Gastrocnemius medialis (tissue), 4 donors: ENCODE measurements around the gene RABAC1. TPM values are rescaled to one million over a fixed set of nuclear protein-coding genes. Genes with fewer than 3 reads are reported as not detected.

Experiments used
- ATAC-seq, 2 donors: fragments of 150-250 bp; one replicate each; pipeline ENCODE4 v1.9.1; 2016
- DNase-seq, 2 donors: peaks; one replicate each; pipeline ENCODE4 v3.0.0-alpha.2; 2019
- H3K27ac ChIP-seq, 4 donors: fragments of 200-600 bp; sonication (generic); 1 replicate in 1 of 4; 2 replicates in 3 of 4; pipeline ENCODE4 v1.5.1; 2016 to 2018; ENCODE audit warnings: mild to moderate bottlenecking in 2 of 4, moderate library complexity in 1 of 4
- H3K27me3 ChIP-seq, 3 donors: fragments of 200-600 bp; sonication (generic) in 2 of 3; 1 replicate in 1 of 3; 2 replicates in 2 of 3; pipeline versions ENCODE4 v1.5.1 to v1.6.0; 2016 to 2019; ENCODE audit warnings: mild to moderate bottlenecking in 1 of 3, moderate library complexity in 1 of 3
- H3K36me3 ChIP-seq, 2 donors: fragments of 200-600 bp; sonication (generic) in 1 of 2; one replicate each; pipeline ENCODE4 v1.5.1; 2017 to 2018
- H3K4me1 ChIP-seq, 2 donors: fragments of 200-600 bp; sonication (generic) in 1 of 2; one replicate each; pipeline ENCODE4 v1.5.1; 2016 to 2017; ENCODE audit warnings: mild to moderate bottlenecking in 2 of 2
- H3K4me3 ChIP-seq, 4 donors: fragments of 200-600 bp; sonication (generic) in 3 of 4; 1 replicate in 1 of 4; 2 replicates in 3 of 4; pipeline ENCODE4 v1.5.1; 2016 to 2019; ENCODE audit warnings: mild to moderate bottlenecking in 2 of 4
- H3K9me3 ChIP-seq, 3 donors: fragments of 200-600 bp; sonication (generic) in 2 of 3; 1 replicate in 1 of 3; 2 replicates in 2 of 3; pipeline ENCODE4 v1.5.1; 2016 to 2019
- CTCF ChIP-seq, 5 experiments: fragments of 450-650 bp in 3 of 5; fragments of 200-600 bp in 2 of 5; sonication (generic) in 2 of 5; IDR thresholded peaks in 4 of 5; conservative IDR thresholded peaks in 1 of 5; 1 replicate in 4 of 5; 2 replicates in 1 of 5; pipeline ENCODE4 v1.5.1; 2016 to 2019; ENCODE audit warnings: antibody characterized with exemption in 5 of 5, mild to moderate bottlenecking in 3 of 5, moderate library complexity in 3 of 5
- POLR2A ChIP-seq, 2 donors: fragments of 450-650 bp; IDR thresholded peaks; one replicate each; pipeline ENCODE4 v1.6.1; 2017; ENCODE audit warnings: antibody characterized with exemption in 2 of 2, mild to moderate bottlenecking in 2 of 2, moderate library complexity in 2 of 2
- in situ Hi-C, 4 donors: fragments of 200-750 bp; cut with MboI; loops; one replicate each; pipeline versions ENCODE4 v1.15.0 to v1.8.0; 2017; ENCODE audit warnings: low sequenced_read_pairs in 4 of 4
- intact Hi-C: fragments of 100-400 bp; cut with DNase I; formaldehyde crosslinking; loops from one replicate; pipeline ENCODE4 v1.15.1; 2023; ENCODE audit warnings: low total_unique reads
- total RNA-seq, 4 donors: library from RNA; depleted of rRNA; stranded (reverse); fragments of >200 nt; gene quantifications; one replicate each; pipeline versions ENCODE4 v1.1.0 to v1.2.3, GENCODE V29; 2016

The RABAC1 gene
- total RNA-seq, 4 donors from 2014 or later: 94.4 to 146 (median 110) TPM

- Histone ChIP-seq H3K4me3 (no peak overlapping the region), H3K36me3 (no peaks in the 10 kb centered on the region), H3K9me3 (no peaks in the 10 kb centered on the region), H3K27ac (no peak overlapping the region), H3K4me1 (peaks cover 0 to 9% of the 10 kb centered on the region in 2 donors), H3K27me3 (peaks cover 87 to 95% (median 92%) of the 10 kb centered on the region in 3 donors)
- in situ Hi-C loops: no loop called here
- no peak for ATAC-seq
- no peak for DNase-seq
- intact Hi-C loops: no loop called here
- TF ChIP-seq CTCF (IDR thresholded peaks at IDR 0.05 in 4 of 5, conservative IDR thresholded peaks at IDR 0.05 in 1 of 5) (no peak), POLR2A (IDR thresholded peaks at IDR 0.05) (no peak)
Observed at GRCh38 chr19:41925208-41926003, 33.7 kb downstream of the RABAC1 start.

- Histone ChIP-seq H3K36me3 (no peaks in the 10 kb centered on the region), H3K27ac (no peak overlapping the region), H3K9me3 (no peaks in the 10 kb centered on the region), H3K4me1 (peaks cover 0 to 9% of the 10 kb centered on the region in 2 donors), H3K4me3 (no peak overlapping the region), H3K27me3 (peaks cover 81 to 91% (median 86%) of the 10 kb centered on the region in 3 donors)
- in situ Hi-C loops (no loop called here), intact Hi-C loops (no loop called here)
- ATAC-seq: no peak
- no peak for DNase-seq
- TF ChIP-seq POLR2A (IDR thresholded peaks at IDR 0.05) (no peak), CTCF (IDR thresholded peaks at IDR 0.05 in 4 of 5, conservative IDR thresholded peaks at IDR 0.05 in 1 of 5) (no peak)
Observed at GRCh38 chr19:41924151-41925145, 34.7 kb downstream of the RABAC1 start.

GRCh38 chr19:41923045-41923788 is 35.9 kb downstream of the RABAC1 start:
- no peaks in the 10 kb centered on the region for H3K9me3 ChIP-seq
- TF ChIP-seq CTCF (IDR thresholded peaks at IDR 0.05 in 4 of 5, conservative IDR thresholded peaks at IDR 0.05 in 1 of 5): no peak
- TF ChIP-seq POLR2A (IDR thresholded peaks at IDR 0.05): no peak
- intact Hi-C loops (no loop called here), in situ Hi-C loops (no loop called here)
- H3K27ac ChIP-seq: no peak overlapping the region
- H3K36me3 ChIP-seq: no peaks in the 10 kb centered on the region
- H3K4me3 ChIP-seq: no peak overlapping the region
- H3K27me3 ChIP-seq: peaks cover 81 to 91% (median 88%) of the 10 kb centered on the region in 3 donors
- no peak for DNase-seq
- peaks cover 0 to 4% of the 10 kb centered on the region in 2 donors for H3K4me1 ChIP-seq
- no peak for ATAC-seq

GRCh38 chr19:41922585-41922984 is 36.5 kb downstream of the RABAC1 start:
- peaks cover 82 to 91% (median 88%) of the 10 kb centered on the region in 3 donors for H3K27me3 ChIP-seq
- intact Hi-C loops: no loop called here
- no peaks in the 10 kb centered on the region for H3K9me3 ChIP-seq
- no peak for TF ChIP-seq POLR2A (IDR thresholded peaks at IDR 0.05)
- TF ChIP-seq CTCF (IDR thresholded peaks at IDR 0.05 in 4 of 5, conservative IDR thresholded peaks at IDR 0.05 in 1 of 5): no peak
- no peak overlapping the region for H3K27ac ChIP-seq
- no peaks in the 10 kb centered on the region for H3K4me1 ChIP-seq
- in situ Hi-C loops: no loop called here
- ATAC-seq (no peak), DNase-seq (no peak)
- H3K36me3 ChIP-seq: no peaks in the 10 kb centered on the region
- no peak overlapping the region for H3K4me3 ChIP-seq
